ENCODE results near the gene SELENBP1.
A peak's percentile ranks its signal among the peaks of the same experiment; 100 is the strongest.
"Not testable (repeated sequence)": the region's sequence is repeated elsewhere in the genome, so short reads cannot be mapped to it uniquely, and the experiment has no call there.

The SELENBP1 gene

DNA sequence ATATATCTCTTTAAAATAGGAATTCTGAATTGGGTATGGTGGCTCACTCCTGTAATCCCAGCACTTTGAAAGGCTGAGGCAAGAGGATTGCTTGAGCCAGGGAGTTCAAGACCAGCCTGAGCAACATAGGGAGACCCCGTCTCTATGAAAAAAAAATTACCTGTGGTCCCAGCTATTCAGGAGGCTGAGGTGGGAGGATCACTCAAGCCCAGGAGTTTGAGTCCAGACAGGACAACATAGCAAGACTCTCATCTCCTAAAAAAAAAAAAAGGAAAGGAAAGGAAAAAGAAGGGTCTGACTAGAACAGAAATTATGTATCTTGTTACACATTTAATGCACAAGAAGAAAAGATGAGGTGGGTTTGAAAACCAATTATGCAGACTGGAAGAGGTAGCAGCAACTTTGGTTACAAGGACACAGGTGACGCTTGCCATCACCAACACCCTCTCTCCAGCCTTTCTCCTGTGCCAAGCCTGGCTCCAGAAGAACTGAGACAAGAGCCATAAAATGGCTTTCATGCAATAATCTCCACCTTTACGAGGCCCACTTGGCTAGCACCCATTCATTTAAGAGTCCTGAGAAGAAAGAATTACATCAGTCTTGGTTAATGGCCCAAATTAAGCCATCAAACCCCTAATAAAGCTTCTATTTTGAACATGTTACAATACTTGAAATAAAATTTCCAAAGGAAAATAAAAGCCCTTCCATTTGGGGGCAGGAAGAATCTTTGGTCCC is 4.8 kb upstream of the SELENBP1 start:
- no peak for DNase-seq (ENCODE audit: low read depth in 2 of 2)

GRCh38 chr1:151373196-151373595 is 691 bp upstream of the SELENBP1 start:
- DNase-seq (ENCODE audit: low read depth in 2 of 2) = no peak

- DNase-seq (ENCODE audit: low read depth in 2 of 2) = no peak
Observed at GRCh38 chr1:151371370-151372057, 991 bp downstream of the SELENBP1 start.

DNA sequence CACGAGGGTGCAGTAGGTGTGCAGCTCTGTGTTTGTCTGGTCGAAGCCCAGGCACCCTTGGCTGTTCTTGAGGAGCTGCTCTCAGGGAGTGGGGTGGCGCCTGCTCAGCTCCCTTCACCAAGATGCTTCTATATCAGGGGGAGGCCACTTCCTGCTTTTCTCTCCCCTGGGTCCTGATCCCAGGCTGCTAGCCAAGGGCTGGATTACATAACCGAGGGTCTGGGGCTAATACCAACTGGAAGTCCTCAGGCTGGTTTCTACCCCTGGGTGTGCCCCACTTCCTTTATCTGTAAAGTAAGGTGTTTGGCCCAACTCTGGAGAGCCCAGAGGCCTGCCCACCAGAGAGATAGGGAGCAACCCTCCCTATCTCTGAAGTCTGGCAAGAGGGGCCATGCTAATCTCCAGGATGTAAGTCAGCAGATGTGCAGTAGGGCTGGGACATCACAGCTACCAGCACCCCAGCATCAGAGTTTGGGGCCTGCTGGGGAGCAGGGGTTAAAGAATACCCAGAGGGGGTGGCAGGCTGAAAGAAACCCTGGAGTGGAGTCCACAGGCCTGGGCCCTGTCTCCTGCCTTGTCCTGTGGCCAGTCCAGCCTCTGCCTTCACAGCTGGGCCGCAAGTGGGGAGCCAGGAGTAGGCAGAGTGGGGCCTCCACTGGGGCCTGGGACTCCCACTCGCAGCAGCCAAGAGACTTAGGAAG is 2.1 kb downstream of the SELENBP1 start:
- DNase-seq (ENCODE audit: low read depth in 2 of 2) = no peak

GRCh38 chr1:151369621-151370048 is 2.9 kb downstream of the SELENBP1 start:
- DNase-seq (ENCODE audit: low read depth in 2 of 2) = no peak

- DNase-seq (ENCODE audit: low read depth in 2 of 2) = no peak
Observed at GRCh38 chr1:151369302-151369610, 3.2 kb downstream of the SELENBP1 start.

GRCh38 chr1:151368393-151369301 is 3.9 kb downstream of the SELENBP1 start:
- DNase-seq (ENCODE audit: low read depth in 2 of 2) = no peak

DNA sequence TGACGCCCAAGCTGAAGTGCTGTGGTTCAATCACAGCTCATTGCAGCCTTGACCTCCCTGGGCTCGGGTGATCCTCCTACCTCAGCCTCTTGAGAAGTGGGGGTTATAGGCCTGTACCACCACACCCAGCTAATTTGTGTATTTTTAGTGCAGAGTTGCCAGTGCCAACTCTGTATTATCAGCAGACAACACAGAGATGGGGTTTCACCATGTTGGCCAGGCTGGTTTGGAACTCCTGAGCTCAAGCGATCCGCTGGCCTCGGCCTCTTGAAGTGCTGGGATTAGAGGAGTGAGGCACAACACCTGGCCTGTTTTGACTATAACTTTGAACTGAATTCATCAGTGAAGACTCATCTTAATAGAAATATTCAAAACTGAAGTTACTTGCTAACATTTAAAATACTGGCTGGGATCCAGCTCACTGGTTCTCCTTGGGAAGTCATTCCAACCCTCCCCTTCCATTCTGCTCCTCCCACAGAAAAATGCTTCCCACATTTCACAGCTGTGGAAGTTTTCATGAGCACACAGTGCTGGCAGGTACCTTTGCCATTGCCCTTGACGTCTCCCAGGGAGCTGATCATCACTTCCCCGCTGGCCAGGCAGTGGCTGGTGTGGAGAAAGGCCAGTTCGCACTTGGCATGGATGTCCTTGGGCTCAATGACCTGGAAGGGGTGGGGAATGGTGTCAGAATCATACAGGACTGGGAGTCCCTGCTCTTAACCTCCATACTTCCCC is 4.7 kb downstream of the SELENBP1 start:
- no peak for DNase-seq (ENCODE audit: low read depth in 2 of 2)

GRCh38 chr1:151364996-151365395 is 7.5 kb downstream of the SELENBP1 start:
- DNase-seq (ENCODE audit: low read depth in 2 of 2) = no peak

DNA sequence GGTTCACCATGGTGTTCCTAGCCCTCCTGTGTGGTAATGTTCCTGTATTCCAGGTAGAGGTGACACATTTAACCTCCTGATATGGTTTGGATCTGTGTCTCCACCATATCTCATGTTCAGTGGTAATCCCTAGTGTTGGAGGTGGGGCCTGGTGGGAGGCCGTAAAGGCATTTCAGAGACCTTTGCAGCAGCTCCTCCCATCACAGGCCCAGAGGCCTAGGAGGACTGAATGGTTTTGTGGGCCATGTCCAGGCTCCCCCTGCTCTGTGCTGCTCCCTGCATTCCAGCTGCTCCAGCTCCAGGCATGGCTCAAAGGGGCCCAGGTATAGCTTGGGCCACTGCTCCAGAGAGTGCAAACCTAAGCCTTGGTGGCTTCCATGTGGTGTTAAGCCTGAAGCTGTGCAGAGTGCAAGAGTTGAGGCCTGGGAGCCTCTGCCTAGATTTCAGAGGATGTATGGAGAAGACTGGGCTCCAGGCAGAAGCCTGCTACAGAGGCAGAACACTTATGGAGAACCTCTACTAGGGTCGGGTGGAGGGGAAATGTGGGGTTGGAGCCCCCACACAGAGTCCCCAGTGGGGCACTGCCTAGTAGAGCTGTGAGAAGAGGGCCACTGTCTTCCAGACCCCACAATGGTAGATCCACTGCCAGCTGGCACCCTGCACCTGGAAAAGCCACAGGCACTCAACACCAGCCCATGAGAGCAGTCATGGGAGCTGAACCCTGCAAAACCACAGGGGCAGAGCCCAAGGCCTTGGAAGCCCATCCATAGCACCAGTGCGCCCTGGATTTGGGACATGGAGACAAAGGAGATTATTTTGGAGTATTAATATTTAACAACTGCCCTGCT is 10.0 kb downstream of the SELENBP1 start:
- DNase-seq (ENCODE audit: low read depth in 2 of 2) = no peak

GRCh38 chr1:151361883-151362282 is 10.6 kb downstream of the SELENBP1 start:
- DNase-seq (ENCODE audit: low read depth in 2 of 2) = no peak

DNA sequence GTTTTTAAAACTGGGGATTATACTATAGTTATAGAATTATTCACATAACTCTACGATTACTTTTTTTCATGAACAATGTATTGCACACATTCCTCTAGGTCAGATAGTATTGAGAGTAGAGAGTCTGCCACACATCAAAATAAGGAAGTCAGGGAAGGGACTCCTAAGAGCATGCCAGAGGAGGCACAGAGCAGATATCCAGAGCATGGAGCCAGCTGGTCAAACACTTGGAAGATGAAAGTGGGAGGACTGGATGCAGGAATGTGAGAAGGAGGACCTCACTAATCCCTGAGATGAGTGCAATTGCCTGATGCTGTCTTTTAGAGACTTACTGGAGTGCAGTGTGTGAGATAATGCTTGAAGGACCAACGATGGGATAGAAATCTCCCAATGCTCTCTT is 15.8 kb downstream of the SELENBP1 start:
- no peak for DNase-seq (ENCODE audit: low read depth in 2 of 2)

GRCh38 chr1:151352021-151352718 is 20.3 kb downstream of the SELENBP1 start:
- no peak for DNase-seq (ENCODE audit: low read depth in 2 of 2)

DNA sequence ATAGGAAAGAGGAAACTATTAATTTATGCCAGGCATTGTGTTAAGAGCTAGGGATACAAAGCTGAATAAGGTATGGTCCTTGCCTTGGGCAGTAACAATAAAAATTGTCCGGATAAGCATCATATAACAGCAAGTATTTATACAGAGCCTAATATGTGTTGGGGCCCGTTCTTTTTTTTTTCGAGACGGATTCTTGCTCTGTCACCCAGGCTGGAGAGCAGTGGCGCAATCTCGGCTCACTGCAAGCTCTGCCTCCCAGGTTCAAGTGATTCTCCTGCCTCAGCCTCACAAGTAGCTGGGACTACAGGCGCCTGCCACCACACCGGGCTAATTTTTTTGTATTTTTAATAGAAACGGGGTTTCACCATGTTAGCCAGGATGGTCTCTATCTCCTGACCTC is 22.2 kb downstream of the SELENBP1 start:
- not testable (repeated sequence) for DNase-seq (ENCODE audit: low read depth in 2 of 2)

GRCh38 chr1:151347523-151348246 is 24.8 kb downstream of the SELENBP1 start:
- no peak for DNase-seq (ENCODE audit: low read depth in 2 of 2)

GRCh38 chr1:151346769-151347522 is 25.6 kb downstream of the SELENBP1 start, which contains the start of gene RFX5:
Gene RFX5, minus strand, starts transcription at chr1:151347252. Its CDS starts 932 bp downstream, at chr1:151346320.
- peak; percentile 83 to 90 for DNase-seq (ENCODE audit: low read depth in 2 of 2)

- no peak for DNase-seq (ENCODE audit: low read depth in 2 of 2)
Observed at GRCh38 chr1:151346082-151346768, 26.3 kb downstream of the SELENBP1 start.
